Stimulated activated CD8-positive, alpha-beta memory T cell treated with anti-CD3 and anti-CD28 coated beads, Interleukin-12 subunit alpha, Interleukin-12 subunit beta, amount 100 ng/mL, for 24 hours (primary cell): ENCODE results near the gene LRGUK.
"Not testable (repeated sequence)": the region's sequence is repeated elsewhere in the genome, so short reads cannot be mapped to it uniquely, and the experiment has no call there.

Experiments
- DNase-seq: peaks from one replicate; pipeline ENCODE4 v3.0.0-alpha.2; 2020; ENCODE audit errors: extremely low read depth

The LRGUK gene

DNA sequence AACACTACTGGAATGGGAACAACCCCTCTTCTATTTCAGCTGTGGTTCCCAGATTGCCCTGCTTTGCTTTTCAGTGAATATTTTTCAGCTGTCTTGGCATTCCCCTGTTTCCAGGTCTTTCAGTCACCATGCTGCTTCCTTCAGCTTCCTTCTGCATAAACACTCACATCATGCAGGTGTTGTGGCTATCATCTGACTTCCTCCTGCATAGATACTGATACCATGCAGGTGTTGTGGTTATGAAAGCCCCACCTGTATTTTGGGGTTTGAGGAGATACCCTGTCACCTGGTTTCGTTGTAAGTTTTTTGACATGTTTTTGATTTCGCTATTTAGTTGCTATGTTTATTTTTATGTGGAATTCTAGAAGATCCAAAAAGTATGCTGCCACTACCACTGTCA lies 118.1 kb downstream of the LRGUK start:
- DNase-seq, result no peak

DNA sequence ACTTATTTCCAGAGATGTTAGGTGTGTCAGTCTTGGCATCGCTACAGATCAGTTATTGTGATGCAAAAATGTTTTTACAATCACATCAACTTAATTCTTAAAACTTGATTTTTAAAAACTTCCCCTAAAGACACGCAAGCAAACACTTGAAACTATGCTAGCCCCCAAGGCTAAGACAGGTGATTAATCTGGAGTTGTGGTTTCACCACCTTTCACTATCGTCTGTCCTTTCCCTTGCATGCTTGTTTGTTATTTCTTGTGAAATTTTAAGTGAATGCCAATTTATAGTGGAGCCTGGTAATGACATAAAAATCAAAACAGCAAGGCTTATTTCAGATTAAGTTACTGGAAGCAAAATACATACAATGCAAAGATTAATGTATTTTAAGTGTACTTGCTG lies 119.2 kb downstream of the LRGUK start:
- no peak for DNase-seq

DNA sequence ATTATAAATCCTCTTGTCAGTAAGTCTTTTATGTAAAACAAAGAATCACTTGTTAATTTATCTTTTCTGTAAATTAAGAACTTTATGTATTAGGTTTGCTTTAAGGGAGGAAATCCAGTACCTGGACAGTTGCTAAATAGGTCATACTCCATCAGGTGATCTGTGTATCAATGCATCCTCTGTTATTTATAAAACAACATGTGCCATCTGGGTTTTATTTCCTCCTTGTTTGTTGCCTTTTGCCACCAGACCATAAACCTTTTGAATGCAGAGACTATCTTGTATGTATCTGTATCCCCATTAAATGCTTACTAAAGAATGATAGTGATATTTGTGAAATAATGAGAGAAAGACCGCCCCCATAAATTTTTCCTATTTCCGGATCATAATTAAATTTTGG lies 119.6 kb downstream of the LRGUK start:
- no peak for DNase-seq

DNA sequence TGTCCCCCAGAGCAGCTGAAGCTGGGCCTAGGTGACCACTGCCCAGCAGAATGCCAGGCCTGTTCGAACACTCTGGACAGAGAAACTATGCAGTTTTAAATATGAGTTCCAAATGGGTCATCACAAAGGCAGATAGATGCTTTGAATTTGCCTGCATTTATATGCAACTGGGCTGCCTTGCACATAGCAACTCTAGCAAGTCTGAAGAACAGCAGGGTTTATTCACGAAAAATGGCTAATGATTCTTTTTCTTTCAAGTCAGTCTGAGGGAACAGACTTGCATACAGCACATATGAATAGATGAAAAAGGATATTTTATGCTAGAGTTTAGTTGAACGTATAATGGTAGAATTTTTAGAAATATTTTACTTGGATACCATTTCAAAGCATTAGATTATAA lies 121.1 kb downstream of the LRGUK start:
- no peak for DNase-seq

DNA sequence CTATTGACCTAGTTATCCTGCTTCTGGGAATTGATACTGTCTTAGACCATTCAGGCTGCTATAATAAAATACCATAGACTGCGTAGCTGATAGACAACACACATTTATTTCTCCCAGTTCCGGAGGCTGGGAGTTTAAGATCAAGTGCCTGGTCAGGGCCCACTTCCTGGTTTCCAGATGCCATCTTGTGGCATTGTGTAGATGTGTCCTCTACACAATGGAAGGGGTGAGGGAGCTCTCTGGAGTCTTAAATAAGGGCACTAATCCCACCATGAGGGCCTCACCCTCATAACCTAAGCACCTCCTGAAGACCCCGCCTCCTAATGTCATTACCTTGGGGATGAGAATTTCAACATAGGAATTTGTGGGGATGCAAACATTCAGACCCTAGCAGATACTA lies 127.2 kb downstream of the LRGUK start:
- no peak for DNase-seq

DNA sequence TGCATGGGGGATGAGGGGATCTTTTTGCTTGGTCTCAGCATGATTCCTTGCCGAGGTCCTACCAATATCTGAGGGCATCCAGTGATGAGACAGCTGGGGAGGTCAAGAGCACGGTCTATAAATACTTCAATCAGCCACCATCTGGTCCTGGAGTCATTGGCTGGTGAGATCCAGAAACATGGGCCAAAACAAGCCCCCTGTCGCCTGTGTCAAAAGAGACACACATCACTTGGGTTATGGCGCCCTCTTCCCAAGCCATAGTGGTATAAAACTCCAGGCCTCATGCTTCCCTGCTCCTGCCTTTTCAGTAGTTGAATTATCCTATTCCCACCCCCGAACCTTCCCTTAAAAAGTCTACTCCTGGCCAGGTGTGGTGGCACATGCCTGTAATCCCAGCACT lies 128.7 kb downstream of the LRGUK start:
- DNase-seq, result no peak

DNA sequence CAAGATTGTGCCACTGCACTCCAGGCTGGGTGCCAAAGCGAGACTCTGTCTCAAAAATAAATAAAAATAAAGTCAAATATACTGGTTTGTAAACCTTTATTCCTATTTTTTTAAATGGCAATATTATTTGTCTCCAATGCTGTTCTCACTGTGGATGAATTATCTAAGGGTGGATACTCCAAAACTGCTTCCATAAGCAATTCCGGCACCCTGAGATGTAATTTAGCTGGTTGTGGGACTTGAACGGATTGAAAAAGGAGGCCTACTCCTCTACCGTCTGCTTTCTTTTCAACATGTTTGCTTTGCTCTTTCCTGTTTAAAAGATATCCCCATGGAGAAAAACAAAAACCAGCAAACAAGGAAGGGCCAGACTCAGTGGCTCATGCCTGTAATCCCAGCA lies 135.2 kb downstream of the LRGUK start:
- no peak for DNase-seq

DNA sequence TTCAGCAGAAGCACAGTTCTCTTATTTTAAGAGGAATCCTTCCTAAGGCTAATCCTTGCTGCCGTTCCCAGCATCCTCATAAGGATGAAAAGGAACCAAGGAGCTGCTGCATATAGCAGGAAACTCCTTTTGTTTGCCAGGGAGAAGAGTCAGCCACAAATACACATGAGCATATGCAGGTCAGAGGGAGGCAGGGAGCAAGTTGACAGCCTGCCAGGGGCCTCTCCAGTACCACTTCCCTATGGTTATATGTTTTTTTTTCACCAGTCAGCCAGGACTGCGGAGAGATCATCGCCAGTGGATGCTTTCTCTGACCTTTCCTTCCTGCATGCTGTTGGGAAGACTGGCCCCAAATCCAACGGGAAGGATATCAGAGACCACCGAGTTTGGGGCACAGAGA lies 149.8 kb downstream of the LRGUK start:
- no peak for DNase-seq

DNA sequence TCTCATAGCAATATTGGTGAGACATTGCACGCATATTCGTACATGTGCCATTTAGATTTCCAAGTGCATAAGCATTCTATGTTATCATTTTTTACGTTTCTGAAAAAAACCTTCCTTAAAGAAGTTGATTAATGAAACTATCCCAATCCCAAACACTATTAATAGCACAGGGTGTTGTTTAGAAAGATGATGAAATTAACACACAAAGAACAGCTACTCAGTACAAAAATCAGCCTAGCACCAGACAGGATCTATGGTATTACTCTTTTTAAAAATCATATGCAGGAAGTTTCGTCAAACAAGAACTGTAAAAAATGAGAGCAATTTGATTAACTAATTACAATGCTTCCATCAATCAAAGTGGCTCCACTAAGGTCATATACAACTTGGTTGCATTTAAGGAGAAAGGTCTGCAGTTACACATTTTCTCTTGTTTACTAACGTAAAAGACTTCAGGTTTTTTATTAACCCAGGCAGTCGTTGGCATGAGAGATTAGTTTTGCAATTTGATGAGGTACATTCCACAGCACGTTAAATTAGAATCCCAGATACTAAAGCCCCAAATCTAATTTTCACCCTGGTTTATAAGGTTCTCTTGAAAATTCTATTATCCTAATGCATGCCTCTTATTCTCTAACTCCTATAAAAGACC lies 151.5 kb downstream of the LRGUK start:
- DNase-seq, result no peak

DNA sequence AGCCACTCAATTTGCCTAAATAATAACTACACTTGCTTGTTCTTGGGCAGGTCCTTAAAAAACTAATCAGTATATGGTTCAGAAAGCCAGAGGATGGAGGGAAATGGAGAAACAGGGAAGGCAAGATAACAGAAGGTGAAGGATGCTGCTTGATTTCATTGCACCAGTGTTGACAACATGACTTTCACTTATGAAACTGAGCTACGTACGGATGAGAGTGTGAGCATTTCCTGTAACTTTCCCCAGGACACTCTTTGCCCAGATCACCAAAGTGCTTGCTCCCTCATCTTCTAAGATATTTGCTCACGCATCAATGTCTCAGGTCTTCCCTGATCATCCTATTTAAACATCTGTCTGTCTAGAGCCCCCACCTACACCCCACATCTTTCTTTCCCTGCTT lies 152.2 kb downstream of the LRGUK start:
- DNase-seq, result no peak

DNA sequence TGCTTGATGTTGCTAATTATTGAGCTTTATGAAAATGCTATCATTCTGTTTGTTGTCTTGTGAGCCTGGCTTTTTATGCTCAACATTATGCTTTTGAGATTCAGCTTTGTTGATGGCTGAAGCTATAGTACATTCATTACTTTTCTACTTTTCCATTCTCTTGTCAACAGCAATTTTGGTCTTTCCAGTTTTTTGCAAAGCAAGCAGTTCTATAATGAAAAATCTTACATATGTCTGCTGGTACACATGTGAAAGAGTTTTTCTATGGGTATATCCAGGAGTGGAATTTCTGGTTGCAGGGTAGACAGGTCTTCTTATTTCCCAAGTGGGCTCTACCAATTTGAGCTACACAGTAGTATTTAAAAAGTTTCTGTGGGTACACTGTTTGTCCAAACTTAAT lies 152.8 kb downstream of the LRGUK start:
- no peak for DNase-seq

DNA sequence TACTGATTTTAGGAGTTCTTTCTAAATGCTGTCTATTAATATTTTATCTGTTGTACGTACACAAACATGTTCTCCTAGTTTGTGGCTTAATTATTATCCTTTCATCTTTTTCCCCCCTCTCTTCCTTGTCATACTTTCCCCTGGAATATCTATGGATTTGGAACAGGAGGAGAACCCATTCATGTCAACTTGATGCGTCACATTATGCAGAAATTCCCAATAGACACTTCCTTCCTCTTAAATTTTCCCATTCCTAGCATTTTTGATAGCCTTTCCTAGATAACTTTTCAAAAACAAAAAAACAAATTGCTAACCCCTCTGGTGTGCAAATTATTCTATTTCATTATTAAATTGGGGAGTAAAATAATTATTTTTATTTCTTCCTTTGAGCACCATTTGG lies 153.4 kb downstream of the LRGUK start:
- no peak for DNase-seq

DNA sequence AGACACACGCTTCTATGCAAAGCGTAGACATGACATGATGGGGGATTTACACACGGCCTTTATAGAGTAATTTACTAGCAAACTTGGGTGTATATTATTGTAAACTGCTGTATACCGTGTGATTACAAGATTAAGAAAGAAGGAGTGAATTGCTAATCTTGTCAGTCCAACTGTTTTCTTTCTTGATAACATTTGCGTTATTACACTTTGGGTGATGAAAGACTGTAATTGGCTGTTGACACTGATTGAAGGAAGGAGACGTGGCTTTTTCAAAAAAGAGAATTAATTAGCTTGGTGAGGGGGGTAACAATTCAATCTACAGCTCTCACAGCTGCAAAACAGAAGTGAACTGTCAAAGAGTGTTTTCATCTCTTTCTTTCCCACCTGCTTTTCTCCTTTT lies 156.9 kb downstream of the LRGUK start:
- no peak for DNase-seq

DNA sequence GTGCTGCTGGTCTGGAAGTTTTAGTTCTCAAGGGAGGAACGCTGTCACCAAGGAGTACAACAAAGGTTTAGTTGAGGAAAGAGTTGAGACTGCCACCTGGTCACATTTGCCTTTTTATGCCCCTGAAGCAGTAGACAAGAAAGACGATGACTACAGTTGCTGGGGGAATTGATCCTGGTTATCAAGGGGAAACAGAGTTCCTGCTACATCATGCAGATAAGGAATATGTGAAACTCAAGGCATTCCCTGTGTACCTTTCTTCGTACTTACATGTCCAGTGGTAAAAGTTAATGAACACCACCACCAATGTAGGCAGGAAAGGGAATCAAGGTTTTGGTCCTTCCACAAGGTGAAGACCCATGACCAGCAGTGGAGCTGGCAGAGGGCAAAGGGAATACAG lies 157.8 kb downstream of the LRGUK start:
- no peak for DNase-seq

DNA sequence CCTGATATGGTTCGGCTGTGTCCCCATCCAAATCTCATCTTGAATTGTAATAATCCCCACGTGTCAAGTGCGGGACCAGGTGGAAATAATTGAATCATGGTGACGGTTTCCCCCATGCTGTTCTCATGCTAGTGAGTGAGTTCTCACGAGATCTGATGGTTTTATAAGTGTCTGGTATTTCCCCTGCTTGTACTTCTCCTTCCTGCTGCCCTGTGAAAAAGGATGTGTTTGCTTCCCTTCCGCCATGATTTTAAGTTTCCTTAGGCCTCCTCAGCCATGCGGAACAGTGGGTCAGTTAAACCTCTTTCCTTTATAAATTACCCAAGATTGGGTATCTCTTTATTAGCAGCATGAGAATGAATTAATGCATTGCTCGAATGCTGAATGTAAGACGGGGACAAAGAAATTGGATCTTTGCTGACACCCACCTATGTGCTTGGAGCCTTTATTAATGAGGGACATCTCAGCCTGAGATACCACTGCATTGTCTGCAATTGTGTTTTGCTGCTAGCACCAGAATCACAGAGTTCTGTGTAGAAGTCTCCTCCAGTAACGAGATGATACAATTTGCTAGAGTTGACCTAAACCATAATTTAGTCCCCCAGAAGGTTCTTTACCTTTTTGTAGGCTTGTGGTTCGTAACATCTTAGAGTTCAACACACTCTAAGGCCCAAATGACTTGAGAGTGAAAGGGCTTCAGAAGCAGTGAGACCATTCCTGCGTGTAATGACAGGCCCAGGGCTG lies 160.9 kb downstream of the LRGUK start:
- DNase-seq, result no peak

DNA sequence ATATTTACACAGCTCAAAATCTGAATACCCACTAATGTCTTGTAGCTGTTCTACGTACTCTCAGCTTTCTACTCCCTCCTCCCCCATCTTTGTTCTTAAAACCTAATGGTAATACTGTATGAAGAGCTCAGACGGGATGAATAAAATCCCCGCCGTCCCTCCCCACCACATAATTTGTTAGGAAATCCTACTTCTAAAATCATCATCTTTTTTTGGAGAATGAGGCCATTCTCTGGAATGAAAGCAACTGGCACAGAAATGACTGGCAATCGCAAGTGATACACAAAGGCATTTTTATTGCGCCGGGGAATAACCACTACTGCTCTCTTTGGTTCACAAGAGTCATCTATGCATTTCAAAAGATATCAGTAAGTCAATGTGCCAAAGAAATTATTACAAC lies 162.3 kb downstream of the LRGUK start:
- DNase-seq, result no peak

DNA sequence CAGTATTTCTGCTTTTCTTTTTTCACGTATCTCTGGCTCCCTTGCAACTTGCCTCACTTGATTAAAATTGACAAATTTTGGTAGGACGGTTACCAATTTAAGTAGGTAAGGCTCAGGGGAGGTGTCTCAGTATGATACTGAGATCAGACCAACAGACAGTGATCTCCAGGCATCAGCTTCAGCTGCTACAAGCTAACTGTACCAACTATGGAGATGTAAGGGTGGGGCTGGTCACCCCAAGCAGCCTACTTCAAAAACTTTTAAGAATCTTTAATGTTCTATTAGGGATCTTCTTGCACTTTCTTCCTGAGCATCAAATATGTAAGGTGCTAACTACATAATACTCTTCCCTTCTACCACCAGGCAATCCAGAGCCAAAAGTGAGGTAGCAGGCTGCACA lies 162.7 kb downstream of the LRGUK start:
- DNase-seq, result no peak

DNA sequence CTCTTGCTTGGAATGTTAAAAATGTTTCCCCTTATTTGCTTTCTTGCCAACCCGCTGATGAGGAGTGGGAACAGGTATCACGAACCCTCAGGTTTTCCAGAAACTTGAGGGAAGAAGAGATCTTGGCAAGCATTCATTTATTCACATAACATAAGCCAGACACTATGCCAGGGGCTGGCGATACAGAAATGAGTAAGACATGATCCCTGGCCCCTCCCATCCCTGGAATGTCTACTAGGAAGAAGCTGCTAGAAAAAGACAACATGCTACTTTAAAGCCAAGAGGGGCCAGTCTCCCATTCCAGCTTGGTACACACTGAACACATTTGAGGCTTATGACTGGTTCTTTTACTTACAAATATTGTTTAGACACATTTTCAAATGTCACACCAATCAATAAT lies 163.1 kb downstream of the LRGUK start:
- no peak for DNase-seq

DNA sequence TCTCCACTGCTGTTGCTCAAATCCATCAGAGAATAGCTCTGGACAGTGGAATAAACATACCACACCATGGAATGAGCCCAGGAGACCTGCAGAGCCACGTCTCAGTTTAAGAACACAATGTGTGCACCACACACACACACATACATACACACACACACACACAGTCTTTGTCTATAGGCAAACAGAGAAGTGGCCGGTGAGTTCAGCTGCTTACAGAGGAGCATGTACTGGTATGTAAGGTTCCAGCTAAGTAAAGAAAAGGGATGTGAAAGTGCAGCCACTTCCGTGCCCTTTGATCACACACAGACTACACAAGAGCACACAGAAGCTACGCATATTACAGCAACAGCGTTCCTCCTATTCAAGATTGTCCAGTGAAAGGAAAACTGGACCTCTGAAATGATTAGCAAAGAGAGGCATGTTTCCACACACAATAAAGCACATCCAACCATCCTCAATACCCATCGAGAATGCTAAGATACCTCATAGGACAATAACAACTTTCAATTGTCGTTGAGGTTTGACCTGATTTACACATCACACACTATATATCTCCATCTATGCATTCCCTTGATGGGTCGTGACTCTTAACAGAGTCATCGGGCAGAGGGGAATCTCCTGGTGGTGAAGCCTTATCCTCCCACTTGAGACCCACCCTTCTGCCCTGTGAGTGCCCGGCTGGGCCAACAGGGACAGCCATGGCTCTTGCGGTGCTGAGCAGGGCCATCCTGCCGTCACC lies 166.0 kb downstream of the LRGUK start:
- DNase-seq, result no peak

DNA sequence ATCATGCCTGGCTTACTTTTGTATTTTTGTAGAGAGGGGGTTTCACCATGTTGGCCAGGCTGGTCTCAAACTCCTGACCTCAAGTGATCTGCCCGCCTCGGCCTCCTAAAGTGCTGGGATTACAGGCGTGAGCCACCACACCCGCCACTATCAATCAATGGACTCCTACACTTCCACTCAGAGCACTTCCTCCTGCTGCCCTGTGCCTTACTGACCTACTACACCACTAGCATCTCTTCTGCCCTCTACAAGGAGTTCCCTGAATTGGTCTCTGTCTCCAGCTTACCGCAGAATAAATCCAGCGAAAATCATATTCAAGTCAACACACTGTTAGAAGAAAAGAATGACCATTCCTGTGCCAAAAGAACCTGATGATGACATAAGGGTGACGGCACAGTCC lies 168.8 kb downstream of the LRGUK start:
- not testable (repeated sequence) for DNase-seq

DNA sequence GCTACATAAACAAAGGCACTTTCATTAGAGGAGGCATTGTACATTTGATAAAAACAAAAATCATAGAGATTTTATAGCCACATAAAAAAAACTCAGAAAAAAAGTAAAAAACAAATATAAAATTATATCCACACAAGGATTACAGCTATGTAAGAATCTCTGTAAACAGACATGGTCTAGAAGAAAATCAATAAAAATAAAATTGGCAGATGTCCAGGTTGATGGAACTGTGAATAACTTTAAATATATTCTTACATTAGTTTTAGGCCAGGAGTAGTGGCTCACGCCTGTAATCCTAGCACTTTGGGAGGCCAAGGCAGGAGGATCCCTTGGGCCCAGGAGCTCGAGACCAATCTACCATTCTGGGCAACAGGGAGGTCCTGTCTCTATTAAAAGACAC lies 170.3 kb downstream of the LRGUK start:
- DNase-seq, result no peak

DNA sequence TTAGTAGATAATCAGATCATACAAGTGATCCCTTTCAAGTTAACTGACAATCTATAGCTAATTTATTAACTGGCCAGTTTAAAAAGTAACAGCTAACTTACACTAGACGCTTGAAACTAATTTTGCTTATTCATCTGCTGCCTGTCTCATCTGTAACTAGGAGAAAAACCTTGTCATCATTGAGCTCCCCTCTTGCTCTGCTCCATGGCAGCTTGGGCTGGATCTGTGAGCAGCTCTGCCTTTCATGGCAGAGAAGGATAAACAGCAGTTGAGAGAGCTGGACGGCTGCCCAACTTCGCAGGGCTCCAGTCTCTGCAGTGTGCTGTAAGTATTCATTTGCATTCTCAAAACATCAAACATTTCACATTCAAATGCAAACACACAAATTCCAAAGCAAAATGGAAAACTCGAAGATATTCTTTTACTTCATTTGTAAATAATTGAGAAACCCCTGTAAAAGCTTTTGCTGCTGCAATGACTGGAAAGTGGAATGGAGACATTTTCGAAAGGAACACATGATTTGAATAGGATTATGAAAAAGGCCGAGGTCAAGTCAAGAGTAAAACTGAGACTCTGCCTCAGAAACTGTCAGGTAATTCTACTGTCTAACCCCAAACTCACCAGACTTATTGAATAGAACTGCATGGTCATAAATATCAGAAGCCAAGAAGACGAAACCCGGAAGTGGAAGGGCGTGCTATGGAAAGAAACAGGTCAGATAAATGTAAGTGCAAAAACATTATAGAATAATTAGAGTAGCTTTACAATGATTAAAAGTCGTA lies 172.0 kb downstream of the LRGUK start:
- DNase-seq, result no peak
